SK-N-MC (cell line): ENCODE measurements around the gene OR52A5.

ENCODE experiments used
- DNase-seq: peaks from one replicate; pipeline ENCODE4 v3.0.0-alpha.2; 2011; ENCODE audit warnings: low read depth, low spot score
- H3K27ac ChIP-seq: fragments of 200-600 bp; sonication (generic); 2 replicates; pipeline ENCODE4 v1.5.1; 2016; ENCODE audit warnings: mixed run types
- H3K36me3 ChIP-seq: fragments of 200-600 bp; sonication (generic); 2 replicates; pipeline ENCODE4 v1.6.1; 2017; ENCODE audit warnings: antibody characterized with exemption, low read length, mixed read lengths; ENCODE audit not compliant: insufficient read depth
- H3K4me3 ChIP-seq: fragments of 200-600 bp; sonication (generic); 2 replicates; pipeline ENCODE4 v1.5.1; 2016
- H3K9ac ChIP-seq: fragments of 200-600 bp; sonication (generic); 2 replicates; pipeline ENCODE4 v1.8.0; 2017; ENCODE audit warnings: mixed run types, mixed read lengths; ENCODE audit not compliant: insufficient read length
- H3K9me3 ChIP-seq: fragments of 200-600 bp; sonication (generic); 2 replicates; pipeline ENCODE4 v1.6.1; 2017; ENCODE audit warnings: low read depth, mild to moderate bottlenecking, antibody characterized with exemption, low read length, moderate library complexity, mixed read lengths
- EZH2 ChIP-seq: fragments of 200-600 bp; sonication (generic); IDR thresholded peaks from one replicate; pipeline ENCODE4 v1.6.1; 2017; ENCODE audit warnings: antibody characterized with exemption
- FOXP2 ChIP-seq: optimal IDR thresholded peaks from 2 replicates; pipeline ENCODE3; 2011; ENCODE audit warnings: mild to moderate bottlenecking, moderate library complexity; ENCODE audit not compliant: insufficient read depth; ENCODE audit errors: extremely low read length, control extremely low read depth
- POLR2AphosphoS5 ChIP-seq: IDR thresholded peaks from 2 replicates; pipeline ENCODE4 v1.6.1; 2012; ENCODE audit warnings: mild to moderate bottlenecking, low read depth, low read length, borderline replicate concordance

Gene OR52A5

DNA sequence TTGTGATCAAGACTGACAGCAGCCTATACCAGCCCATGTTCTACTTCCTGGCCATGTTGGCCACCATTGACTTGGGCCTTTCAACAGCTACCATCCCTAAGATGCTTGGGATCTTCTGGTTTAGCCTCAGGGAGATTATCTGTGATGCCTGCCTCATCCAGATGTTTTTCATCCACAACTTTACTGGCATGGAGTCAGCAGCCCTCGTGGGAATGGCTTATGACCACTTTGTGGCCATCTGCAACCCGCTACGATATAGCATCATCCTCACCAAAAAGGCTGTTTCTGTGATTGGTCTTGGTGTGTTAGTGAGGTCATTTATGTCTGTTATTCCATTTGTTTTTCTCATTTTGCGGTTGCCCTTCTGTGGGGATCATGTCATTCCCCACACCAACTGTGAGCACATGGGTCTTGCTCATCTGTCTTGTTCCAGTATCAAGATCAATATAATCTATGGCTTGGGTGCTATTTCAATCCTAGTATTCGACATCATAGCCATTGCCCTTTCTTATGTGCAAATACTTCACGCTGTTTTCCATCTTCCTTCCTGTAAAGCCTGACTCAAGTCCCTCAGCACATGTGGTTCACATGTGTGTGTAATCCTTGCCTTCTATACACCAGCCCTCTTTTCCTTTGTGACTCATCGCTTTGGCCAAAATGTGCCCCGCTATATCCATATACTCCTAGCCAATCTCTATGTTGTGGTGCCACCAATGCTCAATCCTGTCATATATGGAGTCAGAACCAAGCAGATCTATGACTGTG is 45.2 kb downstream of the OR52A5 start:
- no peak for TF ChIP-seq FOXP2
- TF ChIP-seq EZH2 = no peak
- TF ChIP-seq POLR2AphosphoS5 = no peak
- DNase-seq = no peak
- Histone ChIP-seq H3K9ac (no peak overlapping the region), H3K27ac (no peak overlapping the region), H3K36me3 (no peaks in the 10 kb centered on the region), H3K9me3 (no peaks in the 10 kb centered on the region), H3K4me3 (no peak overlapping the region)

GRCh38 chr11:5090668-5091067 is 47.5 kb downstream of the OR52A5 start:
- Histone ChIP-seq H3K4me3 (no peak overlapping the region), H3K36me3 (no peaks in the 10 kb centered on the region), H3K27ac (no peak overlapping the region), H3K9ac (no peak overlapping the region), H3K9me3 (no peaks in the 10 kb centered on the region)
- DNase-seq = no peak
- no peak for TF ChIP-seq POLR2AphosphoS5
- TF ChIP-seq EZH2 = no peak
- TF ChIP-seq FOXP2 = no peak

DNA sequence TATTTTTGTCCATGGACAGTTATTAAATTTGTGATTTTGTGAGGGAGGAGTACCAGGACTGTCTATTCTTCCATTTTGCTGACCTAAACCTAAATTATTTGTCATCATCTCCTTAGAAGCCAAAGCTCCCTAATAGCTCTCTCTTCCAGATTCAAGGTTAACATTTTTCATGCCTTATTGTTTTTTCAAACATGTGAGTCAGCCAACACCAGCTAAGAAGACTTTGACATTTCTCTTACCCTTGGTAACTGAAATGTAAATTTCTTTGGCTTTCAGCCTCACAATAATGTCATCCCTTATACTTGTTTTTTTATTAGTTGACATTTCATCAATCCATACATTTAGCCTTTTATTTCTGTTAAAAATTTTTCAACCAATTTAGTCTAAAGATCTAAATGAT is 49.6 kb downstream of the OR52A5 start:
- no peak for TF ChIP-seq POLR2AphosphoS5
- no peak for TF ChIP-seq FOXP2
- no peak for TF ChIP-seq EZH2
- no peak for DNase-seq
- Histone ChIP-seq H3K9ac (no peak overlapping the region), H3K27ac (no peak overlapping the region), H3K36me3 (no peaks in the 10 kb centered on the region), H3K4me3 (no peak overlapping the region), H3K9me3 (no peaks in the 10 kb centered on the region)

- Histone ChIP-seq H3K9ac (no peak overlapping the region), H3K27ac (no peak overlapping the region), H3K4me3 (no peak overlapping the region), H3K9me3 (no peaks in the 10 kb centered on the region), H3K36me3 (no peaks in the 10 kb centered on the region)
- DNase-seq = no peak
- no peak for TF ChIP-seq POLR2AphosphoS5
- TF ChIP-seq EZH2 = no peak
- TF ChIP-seq FOXP2 = no peak
Observed at GRCh38 chr11:5083602-5084001, 54.6 kb downstream of the OR52A5 start.

DNA sequence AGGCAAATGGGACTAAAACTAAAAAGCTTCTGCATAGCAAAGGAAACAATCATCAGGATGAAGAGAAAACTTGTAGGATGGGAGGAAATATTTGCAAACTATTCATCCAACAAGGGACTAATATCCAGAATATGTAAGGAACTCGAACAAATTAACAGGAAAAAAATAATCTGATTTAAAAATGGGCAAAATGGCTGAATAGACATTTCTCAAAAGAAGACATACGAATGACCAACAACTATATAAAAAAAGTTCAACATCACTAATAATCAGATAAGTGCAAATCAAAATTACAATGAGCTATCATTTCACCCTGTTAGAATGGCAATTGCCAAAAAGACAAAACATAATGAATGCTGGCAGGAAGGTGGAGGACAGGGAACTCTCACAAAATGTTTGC is 56.8 kb downstream of the OR52A5 start:
- no peak for TF ChIP-seq EZH2
- TF ChIP-seq POLR2AphosphoS5 = no peak
- no peak for TF ChIP-seq FOXP2
- Histone ChIP-seq H3K9me3 (no peaks in the 10 kb centered on the region), H3K36me3 (no peaks in the 10 kb centered on the region), H3K4me3 (no peak overlapping the region), H3K9ac (no peak overlapping the region), H3K27ac (no peak overlapping the region)
- no peak for DNase-seq
